Fibroblast of lung (primary cell): ENCODE measurements around the gene FAM83E. TPM values are rescaled to one million over a fixed set of nuclear protein-coding genes. Genes with fewer than 3 reads are reported as not detected.

Source experiments
- DNase-seq, 2 donors: peaks; one replicate each; pipeline versions ENCODE4 v3.0.0 to v3.0.0-alpha.2; 2010; ENCODE audit warnings: low read depth in 2 of 2
- H2AFZ ChIP-seq: 2 replicates; pipeline ENCODE4 v1.5.1; 2012; ENCODE audit warnings: low read length, control low read depth, inconsistent platforms
- H3K27ac ChIP-seq: 2 replicates; pipeline ENCODE4 v1.5.1; 2011; ENCODE audit warnings: low read length, control low read depth; ENCODE audit not compliant: insufficient read depth
- H3K27me3 ChIP-seq: 2 replicates; pipeline ENCODE4 v1.5.1; 2011; ENCODE audit warnings: mild to moderate bottlenecking, low read length; ENCODE audit not compliant: control insufficient read depth, insufficient read depth
- H3K36me3 ChIP-seq: 2 replicates; pipeline ENCODE4 v1.5.1; 2011; ENCODE audit warnings: low read length; ENCODE audit not compliant: control insufficient read depth, insufficient read depth
- H3K4me1 ChIP-seq: 2 replicates; pipeline ENCODE4 v1.5.1; 2011; ENCODE audit warnings: low read length; ENCODE audit not compliant: control insufficient read depth, insufficient read depth; ENCODE audit errors: extremely low read depth
- H3K4me2 ChIP-seq: 2 replicates; pipeline ENCODE4 v1.5.1; 2011; ENCODE audit warnings: low read length, control low read depth; ENCODE audit not compliant: insufficient read depth; ENCODE audit errors: extremely low read depth
- H3K4me3 ChIP-seq, 4 experiments: fragments of 200-600 bp in 1 of 4; sonication (generic) in 1 of 4; replicated peaks in 1 of 4; 2 replicates each; pipeline ENCODE4 v1.5.1; 2011 to 2016; ENCODE audit warnings: low read length in 4 of 4, low read depth in 3 of 4, mild to moderate bottlenecking in 3 of 4, control low read depth in 2 of 4, inconsistent platforms in 1 of 4, mixed read lengths in 1 of 4; ENCODE audit not compliant: insufficient read depth in 1 of 4; ENCODE audit errors: control extremely low read depth in 1 of 4
- H3K79me2 ChIP-seq: 2 replicates; pipeline ENCODE4 v1.5.1; 2012; ENCODE audit warnings: mild to moderate bottlenecking, low read length, inconsistent platforms; ENCODE audit not compliant: control insufficient read depth, insufficient read depth
- H3K9ac ChIP-seq: 2 replicates; pipeline ENCODE4 v1.5.1; 2011; ENCODE audit warnings: mild to moderate bottlenecking, low read length, control low read depth; ENCODE audit not compliant: insufficient read depth
- H3K9me3 ChIP-seq: 2 replicates; pipeline ENCODE4 v1.5.1; 2012; ENCODE audit warnings: low read depth, low read length; ENCODE audit not compliant: control insufficient read depth, insufficient read depth
- H4K20me1 ChIP-seq: 2 replicates; pipeline ENCODE4 v1.5.1; 2011; ENCODE audit warnings: low read length; ENCODE audit not compliant: control insufficient read depth, insufficient read depth; ENCODE audit errors: extremely low read depth
- CTCF ChIP-seq, 2 donors: IDR thresholded peaks in 1 of 2; conservative IDR thresholded peaks in 1 of 2; 1 replicate in 1 of 2; 2 replicates in 1 of 2; pipeline ENCODE4 v1.5.1; 2011 to 2012; ENCODE audit warnings: low read length in 2 of 2, control low read depth in 1 of 2, inconsistent platforms in 1 of 2, low read depth in 1 of 2, mild to moderate bottlenecking in 1 of 2
- EZH2 ChIP-seq: IDR thresholded peaks from 2 replicates; pipeline ENCODE4 v1.5.1; 2012; ENCODE audit warnings: low read length, control low read depth, mild to moderate bottlenecking; ENCODE audit errors: missing control alignments
- polyA plus RNA-seq, 2 donors: library from polyadenylated mRNA; depleted of rRNA in 1 of 2; stranded (reverse) in 1 of 2; unstranded in 1 of 2; fragments of >200 nt; gene quantifications; 2 replicates each; pipeline ENCODE4 v1.2.1, GENCODE V29; 2011 to 2012; ENCODE audit warnings: missing spikeins in 1 of 2
- total RNA-seq: library from RNA; depleted of rRNA; stranded (reverse); fragments of >200 nt; gene quantifications from 2 replicates; pipeline ENCODE4 v1.2.1, GENCODE V29; 2014

FAM83E gene
- total and polyA plus RNA-seq, 2 donors (not counting 1 experiment from before 2014, with no cell fraction given) = 0.50 TPM; not detected in 1

GRCh38 chr19:48598996-48599700 is 15.7 kb downstream of the FAM83E start:
- Histone ChIP-seq H3K4me3 (no peak overlapping the region), H3K9ac (no peak overlapping the region), H3K4me1 (no peaks in the 10 kb centered on the region), H3K36me3 (no peaks in the 10 kb centered on the region), H4K20me1 (no peaks in the 10 kb centered on the region), H3K27me3 (no peaks in the 10 kb centered on the region), H3K27ac (no peak overlapping the region), H3K79me2 (no peaks in the 10 kb centered on the region), H2AFZ (no peak overlapping the region), H3K9me3 (no peaks in the 10 kb centered on the region), H3K4me2 (no peak overlapping the region)
- DNase-seq = no peak
- no peak for TF ChIP-seq EZH2
- no peak for TF ChIP-seq CTCF (conservative IDR thresholded peaks at IDR 0.05 in 1 of 2, IDR thresholded peaks at IDR 0.05 in 1 of 2; ENCODE audit: low read depth in 1 of 2, low read length in 2 of 2)

GRCh38 chr19:48596679-48597465 is 18.0 kb downstream of the FAM83E start:
- no peak overlapping the region for H3K9ac ChIP-seq
- no peaks in the 10 kb centered on the region for H3K36me3 ChIP-seq
- no peaks in the 10 kb centered on the region for H3K79me2 ChIP-seq
- H4K20me1 ChIP-seq = no peaks in the 10 kb centered on the region
- H3K4me3 ChIP-seq = no peak overlapping the region
- TF ChIP-seq CTCF (conservative IDR thresholded peaks at IDR 0.05 in 1 of 2, IDR thresholded peaks at IDR 0.05 in 1 of 2; ENCODE audit: low read depth in 1 of 2, low read length in 2 of 2) = no peak
- TF ChIP-seq EZH2 = no peak
- H3K9me3 ChIP-seq = no peaks in the 10 kb centered on the region
- H2AFZ ChIP-seq = no peak overlapping the region
- H3K4me2 ChIP-seq = no peak overlapping the region
- no peaks in the 10 kb centered on the region for H3K4me1 ChIP-seq
- H3K27me3 ChIP-seq = no peaks in the 10 kb centered on the region
- no peak overlapping the region for H3K27ac ChIP-seq
- DNase-seq = no peak

- no peaks in the 10 kb centered on the region for H3K36me3 ChIP-seq
- H3K4me2 ChIP-seq = no peak overlapping the region
- no peaks in the 10 kb centered on the region for H3K27me3 ChIP-seq
- no peaks in the 10 kb centered on the region for H4K20me1 ChIP-seq
- DNase-seq = no peak
- H3K4me3 ChIP-seq = no peak overlapping the region
- no peak overlapping the region for H3K27ac ChIP-seq
- H2AFZ ChIP-seq = no peak overlapping the region
- TF ChIP-seq CTCF (conservative IDR thresholded peaks at IDR 0.05 in 1 of 2, IDR thresholded peaks at IDR 0.05 in 1 of 2; ENCODE audit: low read depth in 1 of 2, low read length in 2 of 2) (no peak), EZH2 (no peak)
- H3K9ac ChIP-seq = no peak overlapping the region
- H3K4me1 ChIP-seq = no peaks in the 10 kb centered on the region
- no peaks in the 10 kb centered on the region for H3K9me3 ChIP-seq
- H3K79me2 ChIP-seq = no peaks in the 10 kb centered on the region
These were observed 18.6 kb downstream of the FAM83E start for GRCh38 chr19:48596237-48596636.
